Smooth muscle cell (in vitro differentiated cells): Measurements from ENCODE around the gene CACNA1E. TPM values are rescaled to one million over a fixed set of nuclear protein-coding genes. Genes with fewer than 3 reads are reported as not detected.

ENCODE experiments used
- DNase-seq: peaks from one replicate; lab custom pipeline; 2025; ENCODE audit not compliant: unreplicated experiment; lab: John Stamatoyannopoulos, UW
- H2AFZ ChIP-seq: fragments of 200-600 bp; sonication (generic); 2 replicates; pipeline ENCODE4 v1.6.0; 2016; ENCODE audit warnings: antibody characterized with exemption, low read depth, mild to moderate bottlenecking
- H3F3A ChIP-seq: fragments of 200-600 bp; sonication (generic); 2 replicates; pipeline ENCODE4 v1.6.0; 2017; ENCODE audit warnings: antibody characterized with exemption, low read depth
- H3K27ac ChIP-seq: fragments of 200-600 bp; sonication (generic); 2 replicates; pipeline ENCODE4 v1.5.1; 2016; ENCODE audit warnings: low read depth, mild to moderate bottlenecking
- H3K27me3 ChIP-seq: fragments of 200-600 bp; sonication (generic); 2 replicates; pipeline ENCODE4 v1.6.1; 2016; ENCODE audit warnings: low read depth, mild to moderate bottlenecking
- H3K36me3 ChIP-seq: fragments of 200-600 bp; sonication (generic); 2 replicates; pipeline ENCODE4 v1.5.1; 2016; ENCODE audit warnings: low read depth
- H3K4me1 ChIP-seq: fragments of 200-600 bp; sonication (generic); 2 replicates; pipeline ENCODE4 v1.5.1; 2016; ENCODE audit warnings: low read depth
- H3K4me2 ChIP-seq: fragments of 200-600 bp; sonication (generic); 2 replicates; pipeline ENCODE4 v1.6.0; 2016; ENCODE audit warnings: mild to moderate bottlenecking
- H3K4me3 ChIP-seq: fragments of 200-600 bp; sonication (generic); 2 replicates; pipeline ENCODE4 v1.5.1; 2016; ENCODE audit warnings: mild to moderate bottlenecking
- H3K79me2 ChIP-seq: fragments of 200-600 bp; sonication (generic); 2 replicates; pipeline ENCODE4 v1.6.0; 2016; ENCODE audit warnings: low read depth, mild to moderate bottlenecking
- H3K9ac ChIP-seq: fragments of 200-600 bp; sonication (generic); 2 replicates; pipeline ENCODE4 v1.6.0; 2016; ENCODE audit warnings: low read depth
- H3K9me3 ChIP-seq: fragments of 200-600 bp; sonication (generic); replicated peaks from 2 replicates; pipeline ENCODE4 v1.5.1; 2016; ENCODE audit warnings: low read depth
- H4K20me1 ChIP-seq: fragments of 200-600 bp; sonication (generic); 2 replicates; pipeline ENCODE4 v1.6.0; 2016; ENCODE audit warnings: low read depth
- WGBS: methylation state at CpG from one replicate; pipeline ENCODE4 v1.1.7; 2016; ENCODE audit warnings: low lambda C conversion rate; 5-methylcytosine and 5-hydroxymethylcytosine counted together
- polyA plus RNA-seq: library from polyadenylated mRNA; unstranded; fragments of >200 nt; fragmentation: Nextera tagmentation; extraction: Ambion mirVana; gene quantifications from 2 replicates; pipeline ENCODE4 v1.2.1, GENCODE V29; 2016
- total RNA-seq: library from RNA; depleted of rRNA; stranded (reverse); fragments of >200 nt; gene quantifications from 2 replicates; pipeline ENCODE4 v1.2.3, GENCODE V29; 2014
- TF ChIP-seq, protein P1 (sequence below): fragments of 200-600 bp; sonication (generic); IDR thresholded peaks from 2 replicates; pipeline ENCODE4 v1.5.1; 2017; ENCODE audit warnings: borderline replicate concordance, mild to moderate bottlenecking, antibody characterized with exemption; ENCODE audit not compliant: insufficient read depth, poor library complexity, severe bottlenecking

The CACNA1E gene
- total and polyA plus RNA-seq, 2 experiments from 2014 or later = not detected

DNA sequence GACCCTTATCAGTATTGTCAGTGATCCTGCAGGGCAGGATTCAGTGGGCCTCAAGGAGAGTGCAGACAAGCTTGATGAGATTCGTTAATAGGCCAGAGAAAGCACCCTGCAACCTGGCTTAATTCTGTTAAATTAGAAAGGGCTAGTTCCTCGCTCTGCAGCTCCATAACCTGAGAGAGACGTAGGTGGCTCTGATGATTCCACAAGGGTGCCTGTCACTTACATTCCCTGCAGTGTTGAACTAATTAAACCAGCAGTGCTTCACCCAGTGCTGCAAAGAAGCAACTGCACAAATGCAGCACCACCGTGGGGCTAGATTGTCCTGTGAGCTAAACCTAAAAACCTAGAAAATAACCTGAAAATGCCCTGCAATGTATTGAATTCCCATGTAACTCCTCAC lies 270.8 kb downstream of the CACNA1E start:
- Histone ChIP-seq H3K4me1 (no peaks in the 10 kb centered on the region), H3K36me3 (no peaks in the 10 kb centered on the region), H3F3A (no peaks in the 10 kb centered on the region), H4K20me1 (no peaks in the 10 kb centered on the region), H3K4me3 (no peak overlapping the region), H3K9me3 (no peaks in the 10 kb centered on the region), H2AFZ (no peak overlapping the region), H3K27me3 (no peaks in the 10 kb centered on the region), H3K79me2 (no peaks in the 10 kb centered on the region), H3K27ac (no peak overlapping the region), H3K9ac (no peak overlapping the region), H3K4me2 (no peak overlapping the region)
- 86% methylated on average over 4 of the region's 4 CpGs for WGBS
- TF ChIP-seq, protein P1, sequence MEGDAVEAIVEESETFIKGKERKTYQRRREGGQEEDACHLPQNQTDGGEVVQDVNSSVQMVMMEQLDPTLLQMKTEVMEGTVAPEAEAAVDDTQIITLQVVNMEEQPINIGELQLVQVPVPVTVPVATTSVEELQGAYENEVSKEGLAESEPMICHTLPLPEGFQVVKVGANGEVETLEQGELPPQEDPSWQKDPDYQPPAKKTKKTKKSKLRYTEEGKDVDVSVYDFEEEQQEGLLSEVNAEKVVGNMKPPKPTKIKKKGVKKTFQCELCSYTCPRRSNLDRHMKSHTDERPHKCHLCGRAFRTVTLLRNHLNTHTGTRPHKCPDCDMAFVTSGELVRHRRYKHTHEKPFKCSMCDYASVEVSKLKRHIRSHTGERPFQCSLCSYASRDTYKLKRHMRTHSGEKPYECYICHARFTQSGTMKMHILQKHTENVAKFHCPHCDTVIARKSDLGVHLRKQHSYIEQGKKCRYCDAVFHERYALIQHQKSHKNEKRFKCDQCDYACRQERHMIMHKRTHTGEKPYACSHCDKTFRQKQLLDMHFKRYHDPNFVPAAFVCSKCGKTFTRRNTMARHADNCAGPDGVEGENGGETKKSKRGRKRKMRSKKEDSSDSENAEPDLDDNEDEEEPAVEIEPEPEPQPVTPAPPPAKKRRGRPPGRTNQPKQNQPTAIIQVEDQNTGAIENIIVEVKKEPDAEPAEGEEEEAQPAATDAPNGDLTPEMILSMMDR = no peak
- no peak for DNase-seq

DNA sequence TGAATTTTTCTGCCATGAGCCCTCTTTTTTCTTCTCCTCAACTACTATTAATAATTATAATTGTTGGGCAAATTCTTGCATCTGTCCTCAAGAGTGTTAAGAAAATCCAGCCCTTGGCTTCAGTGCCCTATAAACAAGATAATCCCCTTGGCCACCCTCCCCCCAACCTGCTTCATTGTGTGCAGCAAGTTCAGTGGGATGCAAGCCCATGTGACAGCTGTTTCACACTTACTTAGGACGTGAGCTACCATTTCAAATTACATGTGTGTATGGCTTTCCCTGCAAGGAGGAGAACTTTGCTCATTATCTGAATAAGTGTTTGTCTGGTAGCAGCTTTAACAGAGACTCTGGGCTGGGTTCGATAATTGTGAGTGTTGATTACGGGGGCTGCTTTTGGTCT lies 276.2 kb downstream of the CACNA1E start:
- whole genome bisulfite sequencing = 79% methylated on average over 3 of the region's 3 CpGs
- no peaks in the 10 kb centered on the region for H3K79me2 ChIP-seq

DNA sequence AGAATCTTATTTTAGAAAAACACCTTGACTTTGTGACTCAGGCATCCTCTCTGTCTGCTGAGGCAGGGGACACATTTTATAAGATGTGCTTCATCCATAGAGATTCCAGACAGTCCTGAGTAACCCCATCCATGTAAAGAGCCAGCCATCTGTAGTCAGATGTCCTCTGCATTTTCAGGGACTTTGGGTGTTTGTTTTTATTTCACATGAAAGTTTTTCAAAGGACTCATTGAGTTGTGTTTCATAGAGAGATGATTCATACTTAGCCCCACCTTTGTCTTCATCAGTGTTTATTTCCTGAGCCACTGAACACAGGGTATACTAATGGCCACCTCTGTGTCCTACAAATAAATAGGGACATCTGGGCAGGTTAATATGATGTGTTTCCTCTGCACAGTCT lies 280.4 kb downstream of the CACNA1E start:
- H3K79me2 ChIP-seq = no peaks in the 10 kb centered on the region
- no peaks in the 10 kb centered on the region for H3F3A ChIP-seq
- H3K9ac ChIP-seq = no peak overlapping the region
- TF ChIP-seq, protein P1 = no peak
- H3K4me2 ChIP-seq = no peak overlapping the region
- H3K27ac ChIP-seq = no peak overlapping the region
- no peaks in the 10 kb centered on the region for H3K4me1 ChIP-seq
- no peaks in the 10 kb centered on the region for H3K9me3 ChIP-seq
- no peak overlapping the region for H3K4me3 ChIP-seq
- DNase-seq = no peak
- H4K20me1 ChIP-seq = no peaks in the 10 kb centered on the region
- H2AFZ ChIP-seq = no peak overlapping the region
- peaks cover 2% of the 10 kb centered on the region for H3K27me3 ChIP-seq
- no peaks in the 10 kb centered on the region for H3K36me3 ChIP-seq

More for the DNA sequence above, 276.2 kb downstream of the CACNA1E start:
- no peaks in the 10 kb centered on the region for H3K9me3 ChIP-seq
- H4K20me1 ChIP-seq = no peaks in the 10 kb centered on the region
- TF ChIP-seq, protein P1 = no peak
- no peaks in the 10 kb centered on the region for H3K4me1 ChIP-seq
- no peaks in the 10 kb centered on the region for H3K36me3 ChIP-seq
- DNase-seq = no peak
- H2AFZ ChIP-seq = no peak overlapping the region
- no peak overlapping the region for H3K4me2 ChIP-seq
- H3K27me3 ChIP-seq = peaks cover 2% of the 10 kb centered on the region
- no peak overlapping the region for H3K27ac ChIP-seq
- no peaks in the 10 kb centered on the region for H3F3A ChIP-seq
- H3K9ac ChIP-seq = no peak overlapping the region
- H3K4me3 ChIP-seq = no peak overlapping the region

DNA sequence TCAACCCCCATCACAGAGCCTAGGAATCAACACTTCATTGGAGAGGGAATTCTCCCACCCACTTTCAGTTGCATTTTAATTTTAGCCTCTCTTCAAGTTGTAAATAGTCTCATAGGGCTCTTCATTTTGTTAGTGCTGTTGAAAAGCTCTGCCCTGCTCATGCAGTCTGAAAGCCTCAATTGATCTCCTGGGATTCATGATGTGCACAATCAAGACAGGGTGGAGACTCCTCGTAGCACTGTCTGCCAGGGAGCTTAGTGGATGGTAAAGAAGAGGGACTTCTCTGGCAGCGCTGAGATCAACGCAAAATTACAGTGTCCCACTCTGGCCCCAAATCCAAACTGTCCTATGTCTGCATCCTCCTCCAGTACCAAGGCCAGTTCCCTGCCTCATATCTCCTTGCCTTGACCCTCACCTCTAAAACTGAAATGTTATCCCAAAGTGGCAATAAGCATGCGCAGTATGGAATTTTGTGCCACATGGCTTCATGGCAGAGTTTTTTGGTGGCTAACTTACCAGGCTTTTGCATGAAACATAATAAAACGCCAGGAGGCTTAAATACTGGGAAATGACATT lies 282.2 kb downstream of the CACNA1E start:
- no peaks in the 10 kb centered on the region for H3K9me3 ChIP-seq
- WGBS = 80% methylated on average over 5 of the region's 5 CpGs
- no peak overlapping the region for H2AFZ ChIP-seq
- no peaks in the 10 kb centered on the region for H3K4me1 ChIP-seq
- H3K9ac ChIP-seq = no peak overlapping the region
- no peak for DNase-seq
- H3K79me2 ChIP-seq = no peaks in the 10 kb centered on the region
- no peaks in the 10 kb centered on the region for H3K36me3 ChIP-seq
- no peak overlapping the region for H3K4me3 ChIP-seq
- no peak overlapping the region for H3K4me2 ChIP-seq
- H3K27ac ChIP-seq = no peak overlapping the region
- TF ChIP-seq, protein P1 = no peak
- H3F3A ChIP-seq = no peaks in the 10 kb centered on the region
- no peaks in the 10 kb centered on the region for H4K20me1 ChIP-seq
- no peaks in the 10 kb centered on the region for H3K27me3 ChIP-seq
